HG03520 (cell line): Measurements from ENCODE around the gene TOMM5.

Experiments
- ATAC-seq: cut with Tn5 transposase; IDR thresholded peaks from one replicate; pipeline ENCODE4 v1.9.1; 2021; ENCODE audit warnings: mild to moderate bottlenecking, moderate library complexity; ENCODE audit not compliant: unreplicated experiment

Gene TOMM5

DNA sequence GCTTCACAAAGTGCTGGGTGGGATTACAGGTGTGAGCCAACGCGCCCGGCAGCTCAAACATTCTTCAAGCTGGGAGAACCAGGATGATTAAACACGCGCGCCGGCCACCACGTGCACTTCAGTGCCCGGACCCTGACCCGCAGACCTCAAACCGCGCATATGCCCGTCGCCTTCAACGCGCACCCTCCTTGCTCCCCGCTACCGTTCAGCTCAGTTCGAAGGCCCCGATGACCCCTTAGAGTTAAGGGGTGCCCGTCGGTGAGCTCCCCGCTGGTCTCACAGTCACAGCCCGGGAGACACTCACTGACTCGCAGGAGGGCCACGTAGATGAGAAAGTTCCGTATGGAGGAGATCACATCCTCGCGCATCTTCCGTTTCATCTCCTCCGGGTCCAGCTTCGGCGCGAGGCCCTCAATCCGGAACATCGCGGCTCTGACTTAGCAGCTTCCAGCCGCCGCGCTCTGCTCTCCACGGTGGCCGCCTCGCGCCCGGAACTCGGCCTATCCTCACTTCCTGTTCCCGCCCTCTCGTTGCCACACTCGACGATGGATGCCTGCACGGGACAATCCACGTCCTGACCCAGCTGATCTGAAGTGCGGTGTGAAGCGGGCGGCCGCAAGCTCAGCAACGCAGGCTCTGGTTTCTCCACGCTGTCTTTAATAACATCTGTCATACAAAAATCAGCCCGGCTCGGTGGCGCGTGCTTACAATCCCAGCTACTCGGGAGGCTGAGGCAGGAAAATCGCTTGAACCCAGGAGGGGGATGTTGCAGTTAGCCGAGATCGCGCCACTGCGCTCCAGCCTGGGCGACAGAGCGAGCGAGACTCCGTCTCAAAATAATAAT lies at the start of gene TOMM5:
TSS of gene TOMM5 (minus strand) at position 490 of the 844 bp plus-strand sequence. CDS start at position 425, 65 bp downstream.
- ATAC-seq = peak; percentile 84

DNA sequence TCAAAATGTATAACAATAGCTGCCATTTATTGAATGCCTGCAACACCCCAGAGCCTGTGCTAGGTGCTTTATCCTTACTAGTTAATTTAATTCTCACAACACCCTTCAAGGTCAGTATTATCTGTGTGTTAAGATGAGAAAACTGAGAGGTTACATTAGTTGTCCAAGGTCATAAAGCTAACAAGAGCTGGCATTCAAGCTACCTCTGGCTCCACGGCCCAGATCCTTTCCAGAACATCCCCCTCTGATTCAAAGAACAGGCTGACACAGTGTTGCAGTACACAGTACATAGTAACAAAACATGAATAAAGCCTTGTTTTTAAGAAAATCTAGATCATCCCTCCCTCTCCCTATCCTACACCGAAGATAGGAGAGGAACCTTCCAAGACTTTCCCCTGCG lies 48.9 kb upstream of the TOMM5 start:
- no peak for ATAC-seq

DNA sequence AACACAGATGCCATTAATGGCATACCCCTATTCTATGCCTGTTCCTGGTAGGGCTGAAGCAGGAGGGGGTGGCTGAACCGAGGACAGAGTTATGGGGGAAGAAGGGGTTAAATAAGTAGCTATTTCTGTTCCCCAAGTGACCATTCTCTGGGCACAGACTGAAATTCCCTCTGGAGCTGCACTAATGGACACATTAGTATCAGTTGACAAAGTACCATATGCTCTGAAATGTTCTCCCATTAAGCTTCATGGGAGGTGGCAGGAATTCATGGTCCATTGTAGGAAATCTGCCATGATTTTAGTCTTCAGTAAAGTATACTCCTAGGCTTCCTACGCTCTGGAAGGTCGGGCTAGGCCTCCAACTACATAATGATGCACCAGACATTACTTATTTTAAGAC lies 47.8 kb upstream of the TOMM5 start:
- ATAC-seq = no peak

DNA sequence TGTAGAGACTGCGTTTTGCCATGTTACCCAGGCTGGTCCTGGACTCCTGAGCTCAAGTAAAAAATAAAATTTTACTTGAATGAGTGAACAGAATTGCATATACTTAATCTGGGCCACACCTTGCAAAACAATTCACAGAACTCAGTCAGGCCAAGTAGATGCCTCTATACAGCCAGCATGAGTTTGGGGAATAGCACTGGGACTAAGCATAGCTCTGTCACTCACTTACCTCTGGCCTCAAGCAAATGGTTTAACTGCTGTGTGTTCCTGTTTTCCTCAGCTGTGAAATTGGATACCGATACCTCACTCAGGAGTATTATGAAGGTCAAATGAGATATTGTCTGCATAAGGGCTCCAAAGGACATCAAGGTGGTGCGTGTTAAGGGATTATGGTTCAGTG lies 47.4 kb upstream of the TOMM5 start:
- no peak for ATAC-seq

DNA sequence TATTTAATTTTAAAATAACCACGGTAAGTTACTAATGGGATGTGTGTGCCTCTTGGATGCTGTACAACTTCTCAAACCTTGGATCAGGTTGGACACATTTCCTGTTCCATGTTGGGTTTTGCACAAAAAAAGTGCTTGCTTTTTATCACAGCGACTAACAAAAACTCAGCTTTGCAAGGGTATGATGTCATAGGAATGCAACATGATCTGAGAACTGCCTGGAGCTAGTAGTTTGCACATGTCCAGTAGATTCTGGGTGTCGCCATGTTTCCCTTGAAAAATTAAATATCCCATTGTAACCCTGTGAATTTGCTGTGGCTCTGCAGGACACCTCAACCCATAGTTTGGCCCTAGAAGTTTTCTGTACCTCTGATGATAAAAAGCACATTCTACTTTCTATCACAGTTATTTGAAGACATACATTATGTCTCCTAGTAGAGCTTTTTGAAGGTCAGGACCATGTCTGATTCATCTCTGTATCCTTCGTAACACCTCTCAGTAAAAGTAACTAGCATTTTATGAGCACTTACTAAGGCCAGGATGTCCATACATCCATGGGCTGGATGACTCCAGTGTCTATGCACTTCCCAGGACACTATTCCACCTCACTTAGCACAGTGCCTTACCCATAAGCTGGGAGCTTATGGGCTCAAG lies 46.8 kb upstream of the TOMM5 start:
- ATAC-seq = no peak

DNA sequence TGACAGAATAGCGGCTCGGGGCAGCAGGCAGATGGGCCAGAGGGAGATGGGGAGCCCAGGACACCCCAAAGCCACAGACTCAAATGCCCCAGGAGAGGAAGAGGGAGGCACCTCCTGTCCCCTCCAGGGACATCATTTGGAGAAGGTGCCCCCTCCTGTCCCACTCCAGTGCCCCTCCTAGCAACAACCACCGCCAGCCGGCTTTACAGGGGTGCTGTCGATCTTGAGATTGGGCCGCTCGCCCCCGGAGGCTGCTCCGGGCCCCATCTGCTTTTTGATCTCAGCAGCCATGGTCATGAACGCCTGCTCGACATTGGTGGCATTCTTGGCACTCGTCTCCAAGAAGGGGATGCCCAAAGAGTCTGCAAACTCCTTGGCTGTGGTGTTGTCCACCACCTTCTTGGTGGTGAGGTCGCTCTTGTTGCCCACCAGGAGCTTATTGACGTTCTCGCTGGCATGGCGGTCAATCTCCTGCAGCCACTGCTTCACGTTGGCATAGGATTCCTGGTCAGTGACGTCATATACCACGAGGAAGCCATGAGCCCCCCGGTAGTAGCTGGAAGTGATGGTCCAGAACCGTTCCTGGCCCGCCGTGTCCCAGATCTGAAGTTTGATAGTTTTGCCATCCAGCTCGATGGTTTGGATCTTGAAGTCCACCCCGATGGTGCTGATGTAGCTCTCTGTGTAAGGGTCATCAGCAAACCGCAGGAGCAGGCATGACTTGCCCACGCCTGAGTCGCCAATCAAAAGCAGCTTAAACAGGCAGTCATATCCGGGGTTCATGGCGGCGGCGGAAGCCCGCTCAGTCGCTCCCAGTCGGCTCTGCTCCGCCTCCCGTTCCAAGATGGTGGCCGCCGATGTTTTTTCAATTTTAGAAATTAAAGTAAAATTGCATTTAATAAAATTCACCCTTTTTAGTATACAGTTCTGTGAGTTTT lies 44.4 kb upstream of the TOMM5 start:
- no peak for ATAC-seq

DNA sequence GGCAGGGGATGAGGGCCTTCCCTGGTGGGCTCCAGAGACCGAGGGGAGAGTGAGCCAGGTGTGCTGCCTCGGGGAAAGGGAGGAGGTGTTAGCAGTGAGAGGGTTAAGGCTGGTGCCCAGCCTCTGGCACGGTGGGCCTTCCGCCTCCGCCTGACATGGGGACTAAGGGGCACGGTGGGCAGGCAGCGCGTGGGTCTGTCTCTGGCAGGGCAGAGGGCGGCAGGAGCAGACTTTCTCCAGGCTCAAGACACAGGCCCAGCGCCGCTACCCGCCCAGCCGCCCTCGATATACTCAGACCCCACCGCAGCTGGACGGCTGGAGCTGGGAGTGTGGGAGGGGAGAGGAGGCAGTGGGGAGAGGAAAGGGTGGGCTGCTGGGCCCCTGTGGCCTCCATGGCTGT lies 43.4 kb upstream of the TOMM5 start:
- no peak for ATAC-seq

DNA sequence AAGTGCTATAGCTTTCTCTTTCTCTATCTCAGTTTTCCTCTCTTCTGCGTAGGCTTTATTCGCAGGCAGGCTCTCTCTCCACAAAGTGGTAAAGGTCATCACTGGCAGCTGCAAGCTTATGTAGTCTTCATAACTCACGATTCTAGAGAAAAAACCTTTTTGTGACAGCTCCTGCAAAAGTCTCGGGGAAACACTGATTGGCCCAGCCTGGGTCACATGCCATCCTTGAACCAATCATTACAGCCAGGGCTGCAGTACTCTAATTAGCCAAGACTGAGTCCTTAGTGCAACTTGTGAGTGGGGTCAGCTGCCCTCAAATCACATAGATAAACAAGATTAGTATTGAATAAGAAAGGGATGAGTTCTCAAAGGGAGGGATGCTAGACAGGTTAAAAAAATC lies 40.1 kb upstream of the TOMM5 start:
- no peak for ATAC-seq

DNA sequence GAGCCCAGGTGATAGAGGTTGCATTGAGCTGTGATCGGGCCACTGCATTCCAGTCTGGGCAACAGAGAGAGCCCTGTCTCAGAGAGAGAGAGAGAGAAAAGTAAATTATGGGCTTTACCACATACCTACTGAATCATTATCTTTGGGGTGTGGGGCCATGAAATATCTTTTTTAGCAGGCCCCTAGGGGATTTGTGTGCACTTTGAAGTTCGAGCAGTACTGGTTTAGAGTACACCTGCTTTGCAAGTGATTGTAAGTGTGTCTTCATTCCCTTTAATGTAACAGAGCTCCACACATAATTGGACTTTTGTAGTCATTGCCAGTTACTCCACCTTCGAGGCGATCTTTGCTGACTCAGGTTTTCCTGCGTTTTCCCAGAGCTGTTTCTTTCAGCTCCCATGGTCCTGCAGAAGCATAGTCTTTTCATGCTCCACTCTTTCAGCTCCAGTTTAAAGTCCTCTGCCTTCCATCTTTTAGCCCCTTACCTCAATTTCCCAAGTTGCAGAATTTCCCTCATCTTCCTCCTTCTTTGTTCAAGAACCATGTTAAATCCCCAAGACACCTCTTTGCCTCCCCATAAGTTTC lies 34.4 kb upstream of the TOMM5 start:
- no peak for ATAC-seq

DNA sequence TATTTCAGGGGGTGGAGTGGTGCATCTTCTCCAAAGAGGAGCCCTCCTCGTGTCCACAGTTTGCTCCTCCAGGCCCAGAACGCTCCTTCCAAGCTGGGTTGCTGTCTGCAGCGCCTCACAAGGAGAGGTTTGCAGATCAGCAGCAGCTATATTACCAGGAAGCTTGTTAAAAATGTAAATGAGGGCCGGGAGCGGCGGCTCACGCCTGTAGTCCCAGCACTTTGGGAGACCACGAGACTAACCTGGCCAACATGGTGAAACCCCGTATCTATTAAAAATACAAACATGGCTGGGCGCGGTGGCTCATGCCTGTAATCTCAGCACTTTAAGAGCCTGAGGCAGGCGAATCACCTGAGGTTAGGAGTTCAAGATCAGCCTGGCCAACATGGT lies 33.4 kb upstream of the TOMM5 start:
- ATAC-seq = no peak

DNA sequence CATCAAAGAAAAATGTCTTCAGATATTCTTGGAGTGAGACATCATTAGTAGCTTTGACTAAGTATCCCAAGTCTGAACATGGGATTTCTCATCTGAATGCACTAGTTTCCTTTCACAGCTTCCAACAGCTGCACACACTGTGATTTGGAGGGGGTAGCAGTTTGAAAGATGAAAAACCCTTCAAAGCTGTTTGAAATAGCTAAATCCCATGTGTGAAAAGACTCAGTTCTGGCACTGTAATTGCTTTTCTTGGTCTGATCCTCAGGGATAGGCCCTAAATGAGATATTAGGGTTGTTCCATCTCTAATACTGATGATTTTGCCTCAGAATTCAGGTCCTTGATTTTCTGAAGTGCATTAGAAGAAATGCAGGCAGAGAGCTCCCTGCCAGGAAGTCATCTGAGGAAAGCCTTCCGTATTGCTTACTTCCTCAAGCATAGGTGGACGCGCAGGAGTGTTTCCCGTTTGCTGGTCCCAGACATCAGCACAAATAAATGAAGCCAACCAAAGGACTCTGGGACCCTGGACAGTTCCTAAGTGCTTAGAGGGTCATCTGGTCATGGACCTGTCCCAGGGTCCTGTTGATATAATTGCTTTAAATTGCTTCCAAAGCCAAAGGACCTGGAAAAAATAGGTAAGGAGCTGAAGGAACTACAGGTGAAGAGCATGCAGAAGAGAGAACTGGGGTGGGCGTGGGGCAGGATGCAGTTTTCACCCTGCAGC lies 32.8 kb upstream of the TOMM5 start:
- no peak for ATAC-seq

DNA sequence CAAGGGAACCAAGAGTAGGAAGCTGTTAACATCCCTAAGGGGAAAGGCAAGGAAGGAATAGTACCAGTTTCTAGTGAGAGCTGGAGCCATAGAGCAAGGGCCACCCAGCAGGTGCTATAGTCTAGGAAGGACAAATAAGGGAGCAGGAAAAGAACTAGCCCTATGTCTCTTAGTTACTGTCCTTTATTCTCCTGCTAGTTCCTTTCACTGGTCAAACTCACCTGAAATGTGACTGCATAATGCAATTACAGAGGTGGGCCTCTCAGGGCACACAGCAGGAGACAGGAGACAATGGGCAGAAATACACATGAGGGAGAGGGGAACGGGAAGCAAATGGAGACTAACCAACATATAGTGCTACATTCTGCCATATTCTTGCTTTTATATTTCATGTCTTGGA lies 31.7 kb upstream of the TOMM5 start:
- no peak for ATAC-seq

DNA sequence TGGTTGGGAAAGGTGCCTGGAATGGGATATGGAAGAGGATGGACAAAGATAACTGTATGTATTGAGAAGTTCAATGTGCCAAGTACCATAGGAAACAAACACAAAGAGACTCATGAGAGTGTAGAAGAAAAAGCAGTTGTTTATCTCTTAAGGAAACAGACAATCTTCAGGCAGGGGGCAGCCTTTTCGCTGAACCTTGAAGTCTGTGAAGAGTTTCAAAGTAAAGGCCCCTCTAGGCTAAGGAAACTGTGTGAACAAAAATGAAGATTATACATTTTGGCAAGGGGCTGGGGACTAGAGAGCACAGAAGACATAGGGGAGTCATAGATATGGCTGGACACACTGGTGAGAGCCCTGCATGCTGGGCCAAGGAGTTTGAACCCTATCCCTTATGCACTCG lies 30.9 kb upstream of the TOMM5 start:
- no peak for ATAC-seq

DNA sequence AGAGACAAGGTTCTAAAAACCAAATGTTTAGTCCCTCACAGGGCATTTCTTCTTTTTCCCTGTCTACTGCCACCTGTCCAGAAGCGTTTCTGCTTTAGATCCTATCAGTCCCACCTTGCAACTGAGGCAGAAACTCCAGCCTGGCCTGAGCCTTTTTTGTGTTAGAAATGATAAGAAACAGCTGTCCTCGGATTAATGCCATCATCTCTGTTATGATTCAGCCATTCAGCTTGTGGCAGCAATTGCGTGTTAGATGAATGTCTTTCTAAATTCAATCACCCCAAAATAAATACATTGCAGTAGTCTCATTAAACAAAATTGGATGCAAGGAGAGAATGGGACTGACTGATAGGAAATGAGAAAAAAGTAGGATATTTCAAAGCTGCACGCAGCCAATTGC lies 30.1 kb upstream of the TOMM5 start:
- no peak for ATAC-seq

DNA sequence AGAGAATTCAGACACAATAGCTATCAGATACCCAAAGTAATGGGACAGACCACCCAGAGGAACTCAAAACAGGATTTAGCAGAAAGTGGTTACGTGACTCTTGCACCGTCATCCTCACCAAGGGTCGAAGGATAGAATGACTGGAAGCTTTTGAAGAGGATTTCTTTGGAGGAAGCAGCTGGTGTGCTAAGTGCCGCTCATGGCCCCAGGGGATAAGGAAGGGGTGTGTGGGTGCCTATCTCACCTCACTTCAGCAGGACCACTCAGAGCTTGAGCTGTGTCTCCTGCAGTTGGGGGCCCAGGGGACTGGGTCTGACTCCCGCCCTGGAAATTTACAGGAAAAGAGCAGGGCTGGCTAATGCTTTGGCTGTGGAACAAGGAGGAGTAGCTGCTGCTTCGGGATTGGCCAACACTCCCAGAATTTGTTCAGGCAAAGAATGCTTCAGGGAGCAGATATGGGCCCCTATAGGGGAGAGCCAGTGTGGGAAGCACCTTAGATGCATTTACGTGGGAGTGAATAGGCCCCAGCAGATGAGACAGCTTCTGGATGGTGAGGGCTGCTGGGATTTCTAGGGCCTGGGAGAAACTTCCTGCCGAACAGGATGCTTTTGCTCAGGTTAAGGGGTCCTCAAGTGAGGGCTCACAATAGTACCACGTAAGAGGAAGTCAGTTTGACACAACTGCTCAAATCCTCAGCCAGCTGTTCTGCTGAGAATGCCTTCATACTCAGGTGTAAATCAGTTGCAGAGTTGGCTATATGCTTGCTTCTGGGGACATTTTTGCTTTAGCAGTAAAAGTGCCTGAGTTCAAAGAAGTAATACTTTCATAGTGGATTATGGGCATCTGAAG lies 29.1 kb upstream of the TOMM5 start:
- no peak for ATAC-seq

DNA sequence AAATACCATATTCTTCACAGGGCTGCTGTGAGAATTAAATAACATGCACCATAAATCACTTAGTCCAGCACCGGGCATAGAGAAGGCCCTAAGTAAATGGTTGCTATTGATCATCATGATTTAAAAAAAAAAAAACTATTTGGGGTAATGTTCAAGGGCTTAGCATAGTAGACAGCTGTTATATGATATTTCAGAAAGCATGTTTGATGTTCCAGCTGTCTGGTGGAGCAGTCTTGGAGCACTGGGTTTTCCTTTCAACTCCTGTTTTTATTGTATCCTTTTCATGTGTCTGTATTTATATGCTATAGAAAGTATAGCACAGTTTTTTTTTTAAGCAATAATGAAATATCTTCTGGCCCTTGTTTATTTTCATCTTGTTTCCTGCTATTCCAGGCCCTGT lies 28.0 kb upstream of the TOMM5 start:
- no peak for ATAC-seq

DNA sequence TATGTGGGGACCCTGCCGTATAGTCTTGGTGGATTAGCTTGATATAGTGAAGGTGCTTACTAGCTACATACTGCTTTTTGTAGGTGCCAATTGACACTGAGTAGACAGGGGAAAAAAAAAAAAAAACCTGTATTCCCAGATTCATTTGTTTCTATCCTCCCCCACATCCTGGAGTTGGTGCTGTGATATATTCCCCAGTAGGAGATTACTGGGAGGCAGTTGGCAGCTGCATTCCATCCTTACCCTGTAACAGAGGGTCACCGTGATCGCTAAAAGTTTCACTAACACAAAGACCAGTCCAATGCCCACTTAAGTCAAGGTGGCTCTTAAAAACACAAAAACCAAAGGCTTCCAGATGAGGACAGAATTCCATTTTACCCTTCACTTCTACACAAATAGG lies 27.4 kb upstream of the TOMM5 start:
- ATAC-seq = no peak

DNA sequence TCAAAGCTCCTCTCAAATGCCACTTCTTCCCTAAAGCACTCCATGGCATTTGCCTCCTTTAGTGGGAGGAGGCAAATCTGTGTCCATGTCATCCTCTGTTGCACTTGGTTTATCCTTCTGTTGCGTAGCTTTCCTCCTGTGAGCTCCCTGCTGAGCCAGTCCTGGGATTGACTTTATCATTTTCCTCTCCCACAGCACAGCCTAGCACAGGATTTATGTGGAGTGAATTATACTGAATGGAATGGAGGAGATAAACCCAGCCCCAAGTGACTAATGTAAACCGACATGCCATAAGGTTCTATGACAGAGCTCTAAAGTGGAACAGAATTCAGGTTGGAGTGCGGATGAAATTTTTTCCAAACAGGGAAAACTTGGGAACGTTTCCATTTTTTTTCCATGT lies 26.4 kb upstream of the TOMM5 start:
- ATAC-seq = no peak

DNA sequence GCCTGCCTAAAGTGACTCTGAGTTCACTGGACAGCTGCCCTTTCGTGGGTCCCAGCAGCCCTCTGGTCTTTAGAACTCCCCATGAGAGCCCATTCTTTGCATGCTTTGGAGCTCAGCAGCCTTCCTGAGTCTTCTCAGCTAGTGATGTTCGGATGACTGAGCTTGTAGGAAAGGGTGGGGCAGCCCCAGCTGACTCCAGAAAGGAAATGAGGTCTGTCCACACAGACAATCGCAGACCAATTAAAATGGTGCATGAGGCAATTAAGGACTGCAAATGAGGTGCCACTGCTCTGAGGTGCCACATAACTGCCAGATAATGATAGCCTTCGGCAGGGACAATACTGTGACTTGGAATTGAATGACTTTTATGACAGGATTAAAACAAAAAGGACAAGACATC lies 25.4 kb upstream of the TOMM5 start:
- no peak for ATAC-seq

DNA sequence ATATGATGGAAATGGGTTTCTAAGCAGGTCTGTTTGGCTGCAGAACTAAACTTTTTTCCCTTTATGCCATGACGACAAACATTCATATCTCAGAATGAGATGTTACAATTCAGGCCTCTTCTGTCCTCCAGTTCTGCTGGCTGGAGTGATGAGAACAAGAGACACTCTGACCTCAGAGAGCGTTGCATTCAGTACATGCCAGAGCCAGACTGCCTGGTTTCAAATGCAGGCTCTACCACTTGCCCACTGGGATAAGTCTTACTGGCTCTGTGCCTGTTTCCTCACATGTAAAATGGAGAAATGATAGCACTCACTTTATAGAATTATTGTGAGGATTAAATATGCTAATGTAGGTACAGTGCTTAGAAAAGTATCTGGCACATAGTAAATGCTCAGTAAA lies 24.8 kb upstream of the TOMM5 start:
- ATAC-seq = no peak
